Measurements from ENCODE around the gene GAN.
"Not testable (repeated sequence)": the region's sequence is repeated elsewhere in the genome, so short reads cannot be mapped to it uniquely, and the experiment has no call there.

Gene GAN

DNA sequence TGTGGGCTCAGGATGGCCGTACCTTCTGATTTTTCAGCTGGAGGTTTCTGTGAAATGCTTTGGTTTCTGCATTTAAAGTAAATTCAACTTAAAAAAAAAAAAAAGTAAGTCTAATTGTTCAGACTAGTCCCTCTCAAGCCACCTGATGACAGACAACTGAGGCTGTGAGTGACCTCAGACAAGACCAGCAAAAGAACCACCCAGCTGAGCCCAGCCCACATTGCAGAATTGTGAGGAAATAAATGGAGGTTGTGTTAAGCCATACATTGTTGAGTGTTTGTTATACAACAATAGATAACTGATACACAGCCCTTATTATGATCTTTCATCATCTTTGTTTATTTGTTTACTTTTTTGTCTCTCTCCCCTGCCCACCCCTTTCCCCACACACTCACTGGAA, 85.1 kb downstream of the GAN start:
- DNase-seq (ENCODE audit: low read depth): no peak

DNA sequence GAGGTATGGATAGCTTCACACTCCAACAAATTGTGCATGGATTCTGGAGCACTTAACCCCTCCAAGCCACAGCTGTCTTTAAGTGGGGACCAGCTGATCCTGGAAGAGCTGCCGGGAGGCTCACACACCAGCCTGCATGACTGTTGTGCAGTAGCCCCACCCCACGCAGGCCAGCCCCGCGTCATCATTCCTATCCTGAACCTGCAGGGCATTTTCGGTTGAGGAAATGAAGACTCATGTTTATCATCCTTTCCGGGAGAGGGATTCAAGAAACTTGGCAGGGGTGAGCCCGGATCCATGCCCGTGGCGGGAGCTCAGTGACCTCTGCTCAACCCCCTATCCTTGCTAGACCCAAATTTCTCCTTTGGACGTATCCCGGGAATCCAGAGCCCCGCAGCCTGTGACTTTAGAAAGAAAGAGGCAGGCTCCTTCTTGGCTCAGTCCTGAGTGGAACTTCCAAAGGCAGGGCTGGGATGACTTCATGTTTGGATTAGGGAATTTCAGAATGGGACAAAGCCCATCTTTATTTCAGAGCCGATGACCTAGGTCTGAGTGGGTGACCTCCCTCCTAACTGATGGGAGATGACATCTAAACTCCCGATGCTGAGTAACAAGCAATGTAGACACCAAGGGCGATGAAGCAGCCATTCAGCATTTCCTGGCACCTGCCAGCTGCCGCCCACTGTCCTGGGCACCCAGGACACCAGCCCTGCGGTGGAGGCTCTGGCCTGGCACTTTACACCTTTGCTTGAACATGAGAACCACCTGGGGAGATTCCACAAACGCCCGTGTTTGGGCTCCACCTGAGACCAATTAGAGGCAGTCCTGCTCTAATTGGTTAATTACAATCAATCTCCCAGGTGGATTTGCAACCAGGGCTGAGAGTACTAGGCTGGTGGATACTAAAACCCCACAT, 86.5 kb downstream of the GAN start:
- DNase-seq (ENCODE audit: low read depth): no peak

DNA sequence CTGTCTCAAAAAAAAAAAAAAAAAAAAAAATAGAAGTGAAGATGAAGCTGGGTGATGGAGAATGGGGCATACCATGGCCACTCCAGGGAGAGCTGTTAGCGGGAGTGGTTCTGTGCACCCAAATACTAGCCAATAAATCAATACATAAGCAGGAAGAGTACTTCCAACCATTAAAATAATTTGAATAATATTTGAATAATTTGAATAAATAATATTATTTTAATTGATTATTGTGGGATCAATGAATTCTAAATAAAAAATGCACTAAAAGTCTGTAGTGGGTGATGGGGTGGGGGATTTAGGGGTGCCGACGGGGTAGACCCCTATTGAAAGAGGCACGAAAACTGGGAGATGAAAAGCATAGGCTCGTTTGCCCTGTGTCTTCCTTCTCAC, 88.4 kb downstream of the GAN start:
- no peak for DNase-seq (ENCODE audit: low read depth)

DNA sequence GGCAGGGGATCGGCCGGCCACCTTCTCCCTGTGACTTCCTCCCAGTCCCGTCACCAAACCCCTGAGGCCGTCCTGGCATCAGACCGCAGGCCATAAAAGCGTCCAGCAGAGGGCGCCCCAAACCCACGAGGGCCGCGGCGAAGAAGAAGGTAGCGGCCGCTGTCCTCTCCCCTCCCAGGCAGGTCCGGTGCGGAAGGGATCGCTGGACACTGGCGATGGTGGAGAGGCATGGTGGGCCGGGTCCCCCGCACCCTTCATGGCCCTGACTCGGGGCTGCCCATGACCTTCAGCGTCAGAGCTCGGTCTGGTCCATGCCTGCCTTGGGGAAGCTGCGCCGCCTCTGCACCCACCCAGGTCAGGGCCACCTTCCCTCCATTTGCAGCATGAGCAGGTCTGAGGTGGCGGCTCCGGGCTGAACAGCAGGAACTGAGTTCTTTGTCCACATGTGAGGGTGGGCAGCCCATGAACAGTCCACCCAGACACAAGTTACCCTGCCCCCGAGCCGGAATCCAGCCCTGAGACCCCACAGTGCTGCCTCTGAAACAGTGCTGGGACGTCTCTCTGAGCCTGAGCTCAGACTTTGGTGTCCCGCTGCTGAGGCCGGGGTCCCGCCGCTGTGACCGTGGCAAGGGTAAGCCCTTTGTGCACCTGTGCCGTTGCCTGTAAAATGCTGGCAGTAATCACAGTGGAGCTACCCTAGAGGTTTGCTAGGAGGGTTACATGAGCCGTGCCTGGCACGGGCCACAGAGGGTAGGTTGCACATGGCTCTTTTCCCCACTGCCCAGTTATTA, 89.0 kb downstream of the GAN start:
- no peak for DNase-seq (ENCODE audit: low read depth)

DNA sequence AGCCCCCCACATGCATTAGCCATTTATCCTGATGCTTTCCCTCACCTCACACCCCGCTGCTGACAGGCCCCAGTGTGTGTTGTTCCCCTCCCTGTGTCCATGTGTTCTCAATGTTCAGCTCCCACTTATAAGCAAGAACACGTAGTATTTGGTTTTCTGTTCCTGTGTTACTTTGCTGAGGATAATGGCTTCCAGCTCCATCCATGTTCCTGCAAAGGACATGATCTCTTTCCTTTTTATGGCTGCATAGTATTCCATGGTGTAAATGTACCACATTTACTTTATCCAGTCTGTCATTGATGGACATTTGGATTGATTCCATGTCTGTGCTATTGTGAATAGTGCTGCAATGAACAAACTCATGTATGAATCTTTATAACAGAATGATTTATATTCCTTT, 90.2 kb downstream of the GAN start:
- DNase-seq (ENCODE audit: low read depth): not testable (repeated sequence)

DNA sequence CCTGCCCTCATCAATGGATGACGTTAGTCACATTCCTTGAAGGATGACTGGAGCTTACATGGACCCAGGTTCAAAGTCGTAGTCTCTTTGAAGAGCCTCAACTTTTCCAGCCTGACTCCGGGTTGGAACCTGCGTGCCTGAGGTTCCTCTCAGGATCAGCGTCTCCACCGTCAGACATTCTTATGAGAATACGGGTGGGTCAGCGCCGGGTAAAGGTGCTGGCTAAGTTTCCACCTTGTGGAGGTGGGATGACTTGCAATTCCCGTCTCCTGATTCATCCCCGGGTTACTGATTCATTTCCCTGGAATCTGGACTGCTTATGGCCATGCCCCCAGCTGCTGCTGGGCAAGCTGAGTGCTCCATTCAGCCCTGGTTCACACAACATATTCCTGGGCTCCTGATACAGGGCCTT, 90.9 kb downstream of the GAN start:
- DNase-seq (ENCODE audit: low read depth): no peak

DNA sequence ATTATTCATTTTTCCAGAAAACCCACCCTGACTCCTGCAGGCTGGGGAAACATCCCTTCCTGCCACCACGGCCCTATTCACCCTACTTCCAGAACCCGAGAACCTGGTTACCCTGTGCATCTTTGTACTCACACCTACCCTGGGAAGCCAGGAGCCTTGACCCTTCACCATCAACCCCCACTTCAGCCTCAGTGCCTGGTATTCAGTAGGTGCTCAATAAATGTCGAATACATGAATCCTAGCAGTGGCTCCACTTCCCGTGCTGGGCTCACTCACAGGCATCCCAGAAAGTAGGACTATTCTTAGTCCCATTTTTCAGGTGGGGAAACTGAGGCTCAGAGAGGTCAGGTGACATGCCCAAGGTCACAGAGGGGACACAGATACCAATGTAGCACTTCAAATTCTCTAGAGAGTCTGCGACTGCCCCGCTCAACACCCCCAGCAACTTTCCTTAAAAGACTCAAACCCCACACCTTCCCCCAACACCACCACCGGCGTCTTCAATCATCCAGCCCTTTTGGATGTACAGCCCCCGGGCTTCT, 93.7 kb downstream of the GAN start:
- no peak for DNase-seq (ENCODE audit: low read depth)

DNA sequence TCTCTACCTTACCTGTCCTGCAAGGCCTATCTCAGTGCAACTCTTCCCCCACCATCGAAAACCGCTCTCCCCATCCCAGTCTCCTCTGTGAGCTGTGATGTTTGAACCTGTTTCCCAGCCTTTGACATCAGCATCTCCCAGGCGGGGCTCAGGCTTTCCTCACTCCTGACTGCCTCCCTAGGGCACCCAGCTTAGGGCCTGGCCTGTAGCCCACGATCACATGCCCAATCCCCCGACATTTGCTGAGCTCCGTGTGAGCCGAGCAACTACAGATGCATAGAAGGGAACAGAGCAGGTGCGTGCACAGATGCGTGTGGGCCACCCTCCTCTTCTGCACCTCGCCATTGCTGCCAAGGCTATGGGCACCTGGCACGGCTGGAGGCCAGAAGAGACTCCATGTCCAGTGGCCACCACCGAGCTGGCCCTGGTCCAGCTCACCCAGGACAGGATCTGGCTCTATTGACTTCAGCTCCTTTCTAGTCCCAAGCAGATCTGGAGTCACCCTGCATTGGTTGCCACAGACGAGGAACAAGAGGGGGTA, 94.3 kb downstream of the GAN start:
- DNase-seq (ENCODE audit: low read depth): no peak

DNA sequence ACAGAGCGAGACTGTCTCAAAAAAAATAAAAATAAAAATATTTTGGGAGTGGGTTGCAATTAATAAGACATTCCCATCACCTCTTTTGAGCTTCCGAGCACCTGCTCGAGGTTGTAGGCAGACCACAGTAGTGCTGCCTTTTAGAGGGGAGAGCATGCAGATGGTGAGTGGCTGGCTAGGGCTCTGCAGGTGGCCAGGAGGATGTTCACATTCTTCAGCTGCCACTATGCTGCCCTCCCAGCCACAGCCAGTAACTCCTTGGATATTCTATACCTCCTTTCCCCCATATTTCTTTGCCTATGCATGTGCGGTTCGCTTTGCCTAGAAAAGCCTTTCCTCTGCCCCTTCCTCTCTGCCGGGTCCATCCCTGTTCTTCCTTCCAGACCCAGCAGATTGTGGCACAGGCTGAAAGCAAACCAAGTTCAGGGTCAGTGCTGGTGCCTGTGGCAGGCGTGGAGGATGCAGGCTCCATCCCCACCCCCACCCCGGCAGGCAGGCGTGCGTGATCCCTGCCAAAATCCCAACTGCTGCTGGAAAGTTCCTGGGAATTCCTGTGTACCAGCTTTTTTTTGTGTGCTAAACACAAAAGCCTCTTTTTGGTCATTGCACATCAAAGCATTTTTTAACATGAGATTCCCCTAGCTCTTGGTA, 96.0 kb downstream of the GAN start:
- no peak for DNase-seq (ENCODE audit: low read depth)

DNA sequence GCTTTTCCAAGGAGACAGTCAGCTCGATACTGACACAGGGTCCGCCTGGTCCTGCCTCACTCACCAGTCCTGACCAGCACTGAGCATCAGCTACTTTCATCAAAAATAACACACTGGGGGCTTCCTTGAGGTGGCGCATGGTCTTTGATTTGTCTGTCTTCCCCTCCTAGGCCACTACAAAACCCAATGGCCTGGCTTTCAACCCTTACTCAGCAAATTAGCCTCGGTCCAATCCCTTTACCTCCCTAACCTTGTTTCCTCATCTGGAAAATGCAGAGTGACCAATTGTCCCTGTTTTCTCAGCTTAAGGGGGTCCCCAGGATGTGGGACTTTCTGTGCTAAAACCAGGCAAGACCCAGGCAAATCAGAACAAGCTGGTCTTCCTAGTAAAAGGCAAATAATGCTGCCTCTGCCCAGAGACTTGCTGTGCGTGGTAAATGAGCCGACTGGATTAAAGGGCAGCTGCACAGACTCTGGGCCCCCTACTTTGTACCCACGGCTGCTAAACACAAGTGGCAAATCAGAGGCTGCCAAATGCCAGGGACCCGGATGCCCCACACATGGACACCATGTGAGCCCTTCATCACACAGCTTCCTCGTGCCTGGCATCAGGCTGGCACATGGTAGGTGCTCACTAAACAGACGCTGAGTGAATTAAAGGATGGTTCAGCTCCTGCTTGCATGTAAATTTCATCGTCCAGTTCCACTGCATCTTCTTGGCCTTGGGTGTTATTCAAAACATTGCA, 98.7 kb downstream of the GAN start:
- DNase-seq (ENCODE audit: low read depth): no peak

DNA sequence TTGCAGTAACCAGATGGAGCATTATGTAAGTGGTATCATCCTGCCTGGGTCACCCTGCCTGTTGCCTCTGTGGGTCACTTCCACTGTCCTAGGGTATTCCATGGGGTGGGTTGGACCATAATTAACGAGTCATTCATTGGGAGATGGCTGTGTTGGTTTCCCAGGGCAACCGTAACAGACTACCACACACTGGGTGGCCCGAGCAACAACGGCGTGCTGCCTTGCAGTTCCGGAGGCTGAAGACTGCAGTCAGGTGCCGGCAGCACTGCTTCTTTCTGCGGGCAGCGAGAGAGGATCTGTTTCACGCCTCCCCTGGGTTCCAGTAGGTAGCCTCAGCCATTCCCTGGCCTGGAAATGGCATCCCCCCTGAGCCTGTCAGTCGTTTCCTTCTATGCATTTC, 101.0 kb downstream of the GAN start:
- no peak for DNase-seq (ENCODE audit: low read depth)

DNA sequence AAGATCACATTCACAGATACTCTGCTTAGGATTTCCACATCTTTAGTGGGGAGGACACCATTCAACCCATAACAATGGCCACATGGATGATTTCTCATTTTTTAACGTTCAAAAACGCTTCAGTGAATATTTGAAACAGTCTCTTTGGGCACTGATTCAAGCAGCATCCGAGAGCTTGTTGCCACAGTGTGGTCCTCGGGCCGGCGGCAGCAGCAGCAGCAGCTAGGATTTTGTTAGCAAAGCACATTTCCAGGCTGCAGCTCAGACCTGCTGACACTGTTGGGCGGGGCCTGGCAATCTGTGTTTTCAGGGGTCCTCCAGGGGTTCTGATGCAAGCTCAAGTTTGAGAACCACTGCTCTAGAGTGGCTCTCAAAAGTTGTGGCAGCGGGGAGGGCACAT, 102.0 kb downstream of the GAN start:
- DNase-seq (ENCODE audit: low read depth): no peak

DNA sequence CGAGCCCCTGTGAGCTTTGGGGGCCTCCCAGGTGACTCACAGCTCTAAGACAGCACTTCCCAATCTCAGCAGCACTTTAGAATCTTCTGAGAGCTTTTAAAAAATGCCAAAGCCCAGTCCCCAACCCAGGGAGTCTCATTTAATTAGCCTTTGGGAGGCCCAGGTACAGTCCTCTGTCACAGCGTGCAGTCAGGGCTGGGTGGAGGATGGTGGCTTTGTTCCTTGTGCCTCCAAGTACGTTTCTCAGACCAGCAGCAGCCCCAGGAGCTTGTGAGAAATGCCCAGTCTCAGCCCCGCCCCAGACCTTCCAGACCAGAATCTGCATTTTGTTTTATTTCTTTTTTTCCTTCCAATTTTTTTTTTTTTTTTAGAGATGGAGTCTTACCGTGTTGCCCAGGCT, 102.4 kb downstream of the GAN start:
- no peak for DNase-seq (ENCODE audit: low read depth)

DNA sequence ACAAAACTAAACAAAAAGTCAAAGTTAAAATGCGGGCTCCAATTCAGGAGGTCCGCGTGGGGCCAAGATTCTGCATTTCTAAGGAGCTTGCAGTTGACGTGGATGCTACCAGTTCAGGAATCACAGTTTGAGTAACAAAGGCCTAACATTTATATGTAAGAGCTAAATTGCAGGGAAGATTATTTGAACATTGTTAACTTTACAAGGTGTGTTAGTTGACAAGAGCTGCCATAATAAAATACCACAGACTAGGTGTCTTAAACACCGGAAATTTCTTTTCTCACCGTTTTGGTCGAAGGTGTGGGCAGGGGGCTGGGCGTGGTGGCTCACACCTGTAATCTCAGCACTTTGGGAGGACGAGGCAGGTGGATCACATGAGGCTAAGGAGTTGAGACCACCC, 105.0 kb downstream of the GAN start:
- DNase-seq (ENCODE audit: low read depth): no peak

DNA sequence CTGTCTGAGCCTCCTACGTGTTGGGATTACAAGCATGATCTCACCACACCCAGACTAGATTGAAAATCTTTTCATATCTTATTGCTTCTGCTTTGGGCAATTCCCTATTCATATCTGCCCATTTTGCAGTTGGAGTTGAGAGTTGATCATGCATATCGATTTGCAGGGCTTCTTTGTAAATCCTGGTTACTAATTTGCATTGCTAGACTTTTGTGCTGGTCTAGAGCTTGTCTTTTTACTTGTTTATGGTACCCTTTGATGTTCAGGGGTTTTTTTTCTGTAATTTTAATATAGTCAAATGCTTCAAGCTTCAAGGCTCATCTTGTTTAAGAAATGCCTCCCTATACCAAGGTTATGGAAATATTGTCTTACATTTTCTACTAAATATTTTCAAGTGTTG, 106.4 kb downstream of the GAN start:
- no peak for DNase-seq (ENCODE audit: low read depth)

DNA sequence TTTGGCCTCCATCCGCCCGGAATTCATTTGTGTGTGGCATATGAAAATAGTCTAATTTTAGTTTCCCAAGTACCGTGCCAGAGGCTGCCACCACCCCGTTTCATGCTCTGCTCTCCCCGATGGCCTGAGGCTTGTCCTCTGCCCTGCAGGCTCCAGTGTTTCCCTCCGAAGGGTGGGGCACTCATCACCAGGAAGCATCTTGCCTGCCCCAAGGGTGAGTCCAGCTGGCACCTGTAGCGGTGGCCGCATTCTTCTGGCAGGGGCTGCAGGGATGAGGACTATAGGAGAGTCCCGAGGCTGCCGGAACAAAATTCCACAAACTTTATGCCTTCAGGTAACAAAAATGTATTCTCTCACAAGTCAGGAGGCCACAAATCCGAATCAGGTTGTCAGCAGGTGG, 106.8 kb downstream of the GAN start:
- no peak for DNase-seq (ENCODE audit: low read depth)

DNA sequence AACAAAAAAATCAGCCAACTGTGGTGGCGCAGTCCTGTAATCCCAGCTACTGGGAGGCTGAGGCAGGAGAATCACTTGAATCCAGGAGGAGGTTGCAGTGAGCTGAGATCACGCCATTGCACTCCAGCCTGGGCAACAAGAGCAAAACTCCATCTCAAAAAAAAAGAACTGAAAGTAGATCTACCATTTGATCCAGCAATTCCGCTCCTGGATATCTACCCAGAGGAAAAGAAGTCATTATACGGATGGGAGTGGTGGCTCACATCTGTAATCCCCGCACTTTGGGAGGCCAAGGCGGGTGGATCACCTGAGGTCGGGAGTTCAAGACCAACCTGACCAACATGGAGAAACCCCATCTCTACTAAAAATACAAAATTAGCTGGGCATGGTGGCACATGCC, 107.4 kb downstream of the GAN start:
- not testable (repeated sequence) for DNase-seq (ENCODE audit: low read depth)

DNA sequence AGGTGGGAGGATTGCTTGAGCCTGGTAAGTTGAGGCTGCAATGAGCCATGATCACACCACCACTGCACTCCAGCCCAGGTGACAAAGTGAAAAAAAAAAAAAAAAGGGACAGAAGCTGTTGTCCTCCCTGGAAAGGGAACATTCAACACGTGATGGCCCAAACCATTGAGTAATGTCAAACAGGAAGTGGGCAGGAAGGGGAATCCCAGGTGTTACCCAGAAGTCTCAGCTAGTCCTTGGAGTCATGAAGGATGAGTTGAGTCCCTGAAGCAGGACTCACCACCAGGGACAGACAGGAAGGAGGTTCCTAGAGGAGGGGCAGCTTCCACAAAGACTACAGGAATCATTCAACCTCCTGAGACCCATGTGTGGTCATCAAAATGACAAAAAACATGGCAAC, 110.0 kb downstream of the GAN start:
- DNase-seq (ENCODE audit: low read depth): no peak

DNA sequence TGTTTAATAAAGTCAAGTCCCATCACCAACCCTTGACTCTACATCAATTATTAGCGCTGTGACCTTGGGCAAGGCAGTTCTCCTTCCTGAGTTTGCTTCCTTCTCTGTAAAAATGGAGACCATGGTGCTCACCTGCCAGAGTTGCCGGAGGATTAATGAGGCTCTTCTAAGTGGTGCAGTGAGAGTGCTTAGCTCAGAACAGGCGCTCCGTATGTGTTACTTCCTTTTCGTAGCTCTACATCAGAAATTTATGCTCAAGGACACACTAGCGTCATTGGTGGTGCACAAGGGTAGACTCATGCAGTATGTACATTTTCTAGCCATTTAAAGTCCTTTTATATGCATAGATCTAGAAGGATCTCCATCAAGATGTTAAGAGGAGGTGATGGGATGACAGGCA, 112.5 kb downstream of the GAN start:
- DNase-seq (ENCODE audit: low read depth): no peak

DNA sequence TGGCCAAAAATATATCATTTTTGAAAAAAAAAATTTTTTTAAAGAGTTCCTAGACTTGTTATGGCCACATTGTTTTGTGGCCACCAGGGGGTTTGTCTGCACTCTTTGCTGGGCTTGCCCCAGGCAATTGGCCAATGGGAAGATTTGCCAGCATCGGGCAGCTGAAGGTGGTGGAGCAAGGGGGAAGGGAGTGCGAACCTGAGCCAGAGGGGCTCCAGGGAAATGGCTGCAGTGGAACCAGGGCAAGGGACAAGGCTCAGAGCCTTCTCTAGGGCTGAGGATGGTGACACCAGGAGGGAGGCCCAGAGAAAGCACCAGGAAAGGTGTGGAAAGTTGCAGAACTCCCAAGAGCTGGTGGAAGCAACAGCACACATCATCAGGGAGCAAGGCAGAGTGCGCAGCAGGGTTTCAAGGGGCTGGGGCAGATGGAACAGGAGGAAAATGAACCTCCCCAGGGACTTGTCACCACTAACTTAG, 114.3 kb downstream of the GAN start:
- DNase-seq (ENCODE audit: low read depth): no peak

DNA sequence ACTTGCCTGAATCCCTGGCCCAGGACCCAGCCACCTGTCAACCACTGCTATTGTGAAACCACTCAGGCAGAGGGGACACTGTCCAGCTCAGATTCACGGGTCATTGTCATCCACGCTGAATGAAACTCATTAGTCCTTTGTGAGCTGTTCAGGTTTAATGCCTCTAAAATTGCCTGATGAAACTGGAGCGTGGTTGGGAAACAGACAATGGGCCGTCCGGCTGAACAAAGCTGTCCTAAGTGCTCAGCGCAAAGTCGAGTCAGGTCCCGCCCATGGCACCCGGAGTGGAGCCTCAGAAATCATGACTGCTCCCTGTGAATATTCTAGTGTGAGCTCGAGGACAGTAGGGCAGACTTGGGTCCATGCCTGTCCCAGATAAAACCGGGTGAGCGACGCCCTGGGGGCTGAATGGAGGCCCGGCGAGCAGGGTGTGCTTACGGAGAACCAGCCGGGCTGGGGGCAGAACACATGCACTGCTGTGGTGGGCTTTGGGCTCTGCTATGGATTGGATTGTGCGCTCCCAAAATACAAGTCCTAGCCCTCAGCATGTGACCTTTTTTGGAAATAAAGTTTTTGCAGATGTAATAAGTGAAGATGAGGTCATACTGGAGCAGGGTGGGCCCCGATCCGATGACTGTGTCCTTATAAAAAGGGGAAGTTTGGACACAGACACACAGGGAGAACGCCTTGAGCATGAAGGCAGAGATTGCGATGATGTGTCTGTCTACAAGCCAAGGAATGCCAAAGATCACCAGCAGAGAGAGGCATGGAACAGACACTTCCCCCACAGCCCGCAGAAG, 117.0 kb downstream of the GAN start:
- peak; percentile 21 for DNase-seq (ENCODE audit: low read depth)
